ENCODE measurements around the gene RNASE7.

- TF ChIP-seq POLR2AphosphoS5 (IDR thresholded peaks at IDR 0.05; ENCODE audit: low read depth, low read length) (no peak), POLR2A (IDR thresholded peaks at IDR 0.05; ENCODE audit: low read depth, low read length) (no peak), TAF1 (IDR thresholded peaks at IDR 0.05; ENCODE audit: borderline replicate concordance, low read depth, low read length) (no peak)
Measured at GRCh38 chr14:21040370-21040925, 1.7 kb upstream of the RNASE7 start.
